Prostate gland (tissue), 1 donor: ENCODE results near the gene SIRT5.

ENCODE experiments used
- POLR2A ChIP-seq: fragments of 450-650 bp; IDR thresholded peaks from one replicate; pipeline ENCODE4 v1.6.1; 2016; ENCODE audit warnings: antibody characterized with exemption, mild to moderate bottlenecking
- POLR2AphosphoS5 ChIP-seq: sonication (generic); formaldehyde crosslinking; IDR thresholded peaks from one replicate; pipeline ENCODE4 v1.6.1; 2017; ENCODE audit warnings: antibody characterized with exemption

- TF ChIP-seq POLR2AphosphoS5 (no peak), POLR2A (no peak)
Observed at GRCh38 chr6:13568970-13569369, 5.4 kb upstream of the SIRT5 start.
